H9 (cell line): ENCODE measurements around the gene VEGFA. TPM values are rescaled to one million over a fixed set of nuclear protein-coding genes. Genes with fewer than 3 reads are reported as not detected.

Experiments used
- DNase-seq: peaks from one replicate; pipeline ENCODE4 v3.0.0-alpha.2; 2017
- H2AFZ ChIP-seq: one replicate; pipeline ENCODE4 v1.6.1; 2013; ENCODE audit warnings: mild to moderate bottlenecking, low read length, control low read depth, moderate library complexity
- H2AK5ac ChIP-seq: 2 replicates; pipeline ENCODE4 v1.6.1; 2013; ENCODE audit warnings: low read length, control low read depth, mixed read lengths; ENCODE audit not compliant: insufficient read length
- H2BK120ac ChIP-seq: one replicate; pipeline ENCODE4 v1.6.1; 2013; ENCODE audit warnings: low read depth, mild to moderate bottlenecking, low read length, control low read depth, inconsistent platforms; ENCODE audit not compliant: poor library complexity, severe bottlenecking
- H2BK12ac ChIP-seq: 2 replicates; pipeline ENCODE4 v1.6.1; 2013; ENCODE audit warnings: low read length, control low read depth, mixed read lengths, low read depth; ENCODE audit not compliant: insufficient read length
- H2BK15ac ChIP-seq: 2 replicates; pipeline ENCODE4 v1.6.1; 2013; ENCODE audit warnings: low read depth, low read length, control low read depth
- H2BK20ac ChIP-seq: one replicate; pipeline ENCODE4 v1.6.1; 2013; ENCODE audit warnings: low read depth, mild to moderate bottlenecking, low read length, control low read depth, inconsistent platforms; ENCODE audit not compliant: poor library complexity, severe bottlenecking
- H2BK5ac ChIP-seq: 2 replicates; pipeline ENCODE4 v1.6.1; 2013; ENCODE audit warnings: low read length, control low read depth, mixed read lengths; ENCODE audit not compliant: insufficient read length
- H3K14ac ChIP-seq: 2 replicates; pipeline ENCODE4 v1.6.1; 2013; ENCODE audit warnings: low read length, control low read depth; ENCODE audit not compliant: insufficient read depth
- H3K18ac ChIP-seq: 2 replicates; pipeline ENCODE4 v1.6.1; 2013; ENCODE audit warnings: low read depth, mild to moderate bottlenecking, mixed read lengths, low read length, control low read depth; ENCODE audit not compliant: insufficient read length
- H3K23ac ChIP-seq: 2 replicates; pipeline ENCODE4 v1.6.1; 2013; ENCODE audit warnings: low read length, control low read depth, mixed read lengths, low read depth; ENCODE audit not compliant: insufficient read length
- H3K23me2 ChIP-seq: 2 replicates; pipeline ENCODE4 v1.6.1; 2013; ENCODE audit warnings: low read depth, mild to moderate bottlenecking, mixed read lengths, low read length, control low read depth; ENCODE audit not compliant: insufficient read length, poor library complexity, severe bottlenecking
- H3K27ac ChIP-seq: 2 replicates; pipeline ENCODE4 v1.5.1; 2013; ENCODE audit warnings: low read length, control low read depth, mixed read lengths, low read depth; ENCODE audit not compliant: insufficient read length
- H3K27me3 ChIP-seq: 2 replicates; pipeline ENCODE4 v1.6.1; 2013; ENCODE audit warnings: low read length, control low read depth, inconsistent platforms; ENCODE audit not compliant: insufficient read depth
- H3K4ac ChIP-seq: 2 replicates; pipeline ENCODE4 v1.6.1; 2013; ENCODE audit warnings: low read depth, mild to moderate bottlenecking, control low read depth, inconsistent platforms, low read length, moderate library complexity
- H3K4me1 ChIP-seq: 2 replicates; pipeline ENCODE4 v1.6.1; 2013; ENCODE audit warnings: low read length, control low read depth, inconsistent platforms; ENCODE audit not compliant: insufficient read depth
- H3K4me2 ChIP-seq: 2 replicates; pipeline ENCODE4 v1.6.1; 2013; ENCODE audit warnings: low read length, control low read depth, mixed read lengths; ENCODE audit not compliant: insufficient read length, insufficient read depth
- H3K56ac ChIP-seq: 2 replicates; pipeline ENCODE4 v1.6.1; 2013; ENCODE audit warnings: low read depth, mild to moderate bottlenecking, mixed read lengths, low read length, control low read depth; ENCODE audit not compliant: insufficient read length
- H3K79me1 ChIP-seq: 2 replicates; pipeline ENCODE4 v1.6.1; 2013; ENCODE audit warnings: low read depth, mild to moderate bottlenecking, moderate library complexity, low read length, control low read depth, inconsistent platforms; ENCODE audit not compliant: insufficient read depth, poor library complexity, severe bottlenecking
- H3K79me2 ChIP-seq: 2 replicates; pipeline ENCODE4 v1.6.1; 2013; ENCODE audit warnings: low read length, control low read depth, inconsistent platforms; ENCODE audit not compliant: insufficient read depth
- H3K9ac ChIP-seq: 2 replicates; pipeline ENCODE4 v1.6.1; 2013; ENCODE audit warnings: low read length, control low read depth, mixed read lengths; ENCODE audit not compliant: insufficient read length; ENCODE audit errors: extremely low read depth
- H3K9me3 ChIP-seq: one replicate; pipeline ENCODE4 v1.6.1; 2013; ENCODE audit warnings: low read depth, low read length, inconsistent platforms; ENCODE audit not compliant: control insufficient read depth
- H3T11ph ChIP-seq: one replicate; pipeline ENCODE4 v1.6.1; 2013; ENCODE audit warnings: mild to moderate bottlenecking, low read length, control low read depth, inconsistent platforms
- H4K20me1 ChIP-seq: one replicate; pipeline ENCODE4 v1.6.1; 2013; ENCODE audit not compliant: control insufficient read depth, insufficient read length, insufficient read depth
- H4K5ac ChIP-seq: 2 replicates; pipeline ENCODE4 v1.6.1; 2013; ENCODE audit warnings: low read depth, mild to moderate bottlenecking, mixed read lengths, low read length, control low read depth; ENCODE audit not compliant: insufficient read length
- H4K8ac ChIP-seq: replicated peaks from 2 replicates; pipeline ENCODE4 v1.6.1; 2013; ENCODE audit warnings: low read length, control low read depth, mixed read lengths, low read depth; ENCODE audit not compliant: insufficient read length
- H4K91ac ChIP-seq: 2 replicates; pipeline ENCODE4 v1.6.1; 2013; ENCODE audit warnings: low read depth, mild to moderate bottlenecking, moderate library complexity, mixed read lengths, low read length, control low read depth; ENCODE audit not compliant: insufficient read length
- H3K27ac Mint-ChIP-seq, 3 experiments: 2 replicates in 2 of 3; 3 replicates in 1 of 3; pipeline ENCODE4 v1.8.0; 2020 to 2021; ENCODE audit warnings: mixed read lengths in 3 of 3, mild to moderate bottlenecking in 1 of 3, moderate library complexity in 1 of 3
- H3K27me3 Mint-ChIP-seq: 2 replicates; pipeline ENCODE4 v1.8.0; 2021; ENCODE audit warnings: low read depth, mild to moderate bottlenecking, moderate library complexity, mixed read lengths
- H3K36me3 Mint-ChIP-seq, 3 experiments: 2 replicates in 2 of 3; 3 replicates in 1 of 3; pipeline ENCODE4 v1.8.0; 2020 to 2021; ENCODE audit warnings: low read depth in 3 of 3, mixed read lengths in 3 of 3; ENCODE audit not compliant: insufficient read depth in 1 of 3
- H3K4me1 Mint-ChIP-seq, 2 experiments: 2 replicates each; pipeline ENCODE4 v1.8.0; 2020; ENCODE audit warnings: mixed read lengths in 2 of 2
- H3K4me3 Mint-ChIP-seq, 2 experiments: 2 replicates in 1 of 2; 3 replicates in 1 of 2; pipeline ENCODE4 v1.8.0; 2020 to 2021; ENCODE audit warnings: mild to moderate bottlenecking in 2 of 2, mixed read lengths in 2 of 2, moderate library complexity in 1 of 2
- H3K9me3 Mint-ChIP-seq, 2 experiments: 2 replicates in 1 of 2; 3 replicates in 1 of 2; pipeline ENCODE4 v1.8.0; 2020; ENCODE audit warnings: mild to moderate bottlenecking in 2 of 2, mixed read lengths in 2 of 2, moderate library complexity in 1 of 2
- WGBS: extraction: QIAGEN DNeasy Blood & Tissue Kit; methylation state at CpG from one replicate; pipeline ENCODE4 v1.1.7; 2013; ENCODE audit warnings: missing lambda C conversion rate, low lambda C conversion rate, mixed read lengths; ENCODE audit not compliant: insufficient read length; ENCODE audit errors: extremely low coverage; 5-methylcytosine and 5-hydroxymethylcytosine counted together
- total RNA-seq: library from RNA; stranded (reverse); gene quantifications from 2 replicates; pipeline ENCODE4 v1.2.1, GENCODE V29; 2021
- TF ChIP-seq, protein P1 (sequence below): fragments of 200-600 bp; sonication (generic); conservative IDR thresholded peaks from 3 replicates; pipeline ENCODE4 v1.8.0; 2021; ENCODE audit warnings: antibody characterized with exemption, mild to moderate bottlenecking

Gene VEGFA
- total RNA-seq, 1 experiment from 2014 or later: 47.9 TPM

DNA sequence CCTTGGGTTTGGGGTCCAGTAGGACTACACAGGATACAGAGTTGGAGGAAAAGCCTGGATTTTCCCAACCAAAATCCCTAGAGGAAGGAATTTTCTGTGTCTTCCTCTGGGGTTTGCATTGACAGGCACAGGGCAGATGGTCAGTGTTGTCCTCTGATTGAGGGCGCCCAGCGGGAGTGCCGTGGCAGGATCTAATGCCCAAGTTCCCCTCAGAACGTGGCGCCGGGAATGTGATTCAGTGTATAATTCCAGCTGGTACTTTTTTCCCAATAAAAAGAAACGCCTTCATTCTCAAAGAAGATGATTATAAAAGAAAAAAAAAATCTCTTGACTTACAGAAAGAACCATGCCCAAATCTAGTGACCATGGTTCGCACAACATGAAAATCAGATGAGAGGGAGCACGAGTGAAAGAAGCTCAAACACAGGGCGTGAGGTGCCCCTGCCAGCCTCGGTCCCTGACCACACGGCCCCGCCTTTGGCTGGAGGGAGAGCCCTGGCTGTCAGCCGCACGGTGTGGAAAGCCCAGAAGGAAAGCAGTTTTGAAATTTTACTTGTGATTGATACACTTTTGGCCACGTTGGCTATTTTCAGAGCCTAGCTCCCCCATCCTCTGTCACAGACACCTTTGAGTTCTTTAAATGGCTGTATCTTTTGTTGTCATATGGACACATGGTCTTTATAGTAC, 31.6 kb downstream of the VEGFA start:
- H3K27ac ChIP-seq: no peak overlapping the region

More for the DNA sequence above, 31.6 kb downstream of the VEGFA start:
- H4K91ac ChIP-seq: no peak overlapping the region
- no peak overlapping the region for H2AK5ac ChIP-seq
- H3K9ac ChIP-seq: no peak overlapping the region
- H3K79me1 ChIP-seq: no peaks in the 10 kb centered on the region
- H3K4me1 ChIP-seq: no peaks in the 10 kb centered on the region
- no peaks in the 10 kb centered on the region for H4K20me1 ChIP-seq
- H2BK20ac ChIP-seq: no peak overlapping the region
- H2BK5ac ChIP-seq: no peak overlapping the region
- no peak overlapping the region for H3K4me2 ChIP-seq
- H3K18ac ChIP-seq: no peak overlapping the region
- no peak overlapping the region for H3T11ph ChIP-seq
- no peak overlapping the region for H2BK15ac ChIP-seq
- no peak overlapping the region for H3K4me3 Mint-ChIP-seq
- H3K79me2 ChIP-seq: no peaks in the 10 kb centered on the region
- TF ChIP-seq, protein P1, sequence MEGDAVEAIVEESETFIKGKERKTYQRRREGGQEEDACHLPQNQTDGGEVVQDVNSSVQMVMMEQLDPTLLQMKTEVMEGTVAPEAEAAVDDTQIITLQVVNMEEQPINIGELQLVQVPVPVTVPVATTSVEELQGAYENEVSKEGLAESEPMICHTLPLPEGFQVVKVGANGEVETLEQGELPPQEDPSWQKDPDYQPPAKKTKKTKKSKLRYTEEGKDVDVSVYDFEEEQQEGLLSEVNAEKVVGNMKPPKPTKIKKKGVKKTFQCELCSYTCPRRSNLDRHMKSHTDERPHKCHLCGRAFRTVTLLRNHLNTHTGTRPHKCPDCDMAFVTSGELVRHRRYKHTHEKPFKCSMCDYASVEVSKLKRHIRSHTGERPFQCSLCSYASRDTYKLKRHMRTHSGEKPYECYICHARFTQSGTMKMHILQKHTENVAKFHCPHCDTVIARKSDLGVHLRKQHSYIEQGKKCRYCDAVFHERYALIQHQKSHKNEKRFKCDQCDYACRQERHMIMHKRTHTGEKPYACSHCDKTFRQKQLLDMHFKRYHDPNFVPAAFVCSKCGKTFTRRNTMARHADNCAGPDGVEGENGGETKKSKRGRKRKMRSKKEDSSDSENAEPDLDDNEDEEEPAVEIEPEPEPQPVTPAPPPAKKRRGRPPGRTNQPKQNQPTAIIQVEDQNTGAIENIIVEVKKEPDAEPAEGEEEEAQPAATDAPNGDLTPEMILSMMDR: no peak
- no peak overlapping the region for H3K23ac ChIP-seq
- H3K23me2 ChIP-seq: no peaks in the 10 kb centered on the region
- no peak overlapping the region for H2BK12ac ChIP-seq
- peaks cover 5 to 8% of the 10 kb centered on the region in 2 experiments for H3K4me1 Mint-ChIP-seq
- no peaks in the 10 kb centered on the region for H3K9me3 Mint-ChIP-seq
- no peak overlapping the region for H3K27ac Mint-ChIP-seq
- H3K27me3 ChIP-seq: no peaks in the 10 kb centered on the region
- H2BK120ac ChIP-seq: no peak overlapping the region
- no peak overlapping the region for H4K8ac ChIP-seq
- no CpG with 5 or more reads among the region's 16 CpGs for WGBS
- no peak for DNase-seq
- H2AFZ ChIP-seq: no peak overlapping the region
- no peaks in the 10 kb centered on the region for H3K9me3 ChIP-seq
- H3K36me3 Mint-ChIP-seq: no peaks in the 10 kb centered on the region
- peaks cover 1% of the 10 kb centered on the region for H3K27me3 Mint-ChIP-seq
- H3K14ac ChIP-seq: no peak overlapping the region
- no peak overlapping the region for H3K4ac ChIP-seq
- H4K5ac ChIP-seq: no peak overlapping the region
- no peak overlapping the region for H3K56ac ChIP-seq
